Measurements from ENCODE around the gene ARSB.

- TF ChIP-seq, protein P1, sequence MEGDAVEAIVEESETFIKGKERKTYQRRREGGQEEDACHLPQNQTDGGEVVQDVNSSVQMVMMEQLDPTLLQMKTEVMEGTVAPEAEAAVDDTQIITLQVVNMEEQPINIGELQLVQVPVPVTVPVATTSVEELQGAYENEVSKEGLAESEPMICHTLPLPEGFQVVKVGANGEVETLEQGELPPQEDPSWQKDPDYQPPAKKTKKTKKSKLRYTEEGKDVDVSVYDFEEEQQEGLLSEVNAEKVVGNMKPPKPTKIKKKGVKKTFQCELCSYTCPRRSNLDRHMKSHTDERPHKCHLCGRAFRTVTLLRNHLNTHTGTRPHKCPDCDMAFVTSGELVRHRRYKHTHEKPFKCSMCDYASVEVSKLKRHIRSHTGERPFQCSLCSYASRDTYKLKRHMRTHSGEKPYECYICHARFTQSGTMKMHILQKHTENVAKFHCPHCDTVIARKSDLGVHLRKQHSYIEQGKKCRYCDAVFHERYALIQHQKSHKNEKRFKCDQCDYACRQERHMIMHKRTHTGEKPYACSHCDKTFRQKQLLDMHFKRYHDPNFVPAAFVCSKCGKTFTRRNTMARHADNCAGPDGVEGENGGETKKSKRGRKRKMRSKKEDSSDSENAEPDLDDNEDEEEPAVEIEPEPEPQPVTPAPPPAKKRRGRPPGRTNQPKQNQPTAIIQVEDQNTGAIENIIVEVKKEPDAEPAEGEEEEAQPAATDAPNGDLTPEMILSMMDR (IDR thresholded peaks at IDR 0.05), result peak in 5 of 6 experiments; percentile 47 to 59 (median 57)
- TF ChIP-seq POLR2AphosphoS5 (IDR thresholded peaks at IDR 0.05), result no peak
These were observed 35.9 kb upstream of the ARSB start for GRCh38 chr5:79020861-79021561.

Measured in upper lobe of left lung (tissue), 4 donors.